NB4 (cell line): ENCODE measurements around the gene ERGIC1.

Experiments used
- POLR2A ChIP-seq: IDR thresholded peaks from 2 replicates; pipeline ENCODE4 v1.6.1; 2011; ENCODE audit warnings: mild to moderate bottlenecking; ENCODE audit not compliant: insufficient read length; ENCODE audit errors: extremely low read depth
- TF ChIP-seq, protein P1 (sequence below): IDR thresholded peaks from one replicate; pipeline ENCODE4 v1.5.1; 2012; ENCODE audit warnings: low read depth, low read length
- TF ChIP-seq, protein P2 (sequence below): IDR thresholded peaks from 2 replicates; pipeline ENCODE4 v1.6.1; 2011; ENCODE audit warnings: low read depth, low read length

DNA sequence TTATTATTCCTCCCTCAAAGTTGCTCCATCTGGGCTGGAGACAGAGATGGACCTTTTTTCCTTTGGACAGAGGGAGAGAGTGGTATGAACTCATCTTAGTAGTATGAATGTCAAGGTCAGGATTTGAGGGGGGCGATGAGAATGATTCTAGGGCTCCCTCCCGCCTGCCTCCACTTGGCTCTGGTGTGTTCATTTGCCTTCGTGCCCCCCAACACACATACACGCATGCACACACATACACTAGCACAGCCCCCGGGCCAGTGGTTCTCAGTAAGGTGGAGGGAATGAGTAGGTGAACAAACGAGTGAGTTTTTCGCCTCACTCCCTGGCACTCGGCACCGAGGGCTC is 44.5 kb downstream of the ERGIC1 start:
- TF ChIP-seq, protein P1, sequence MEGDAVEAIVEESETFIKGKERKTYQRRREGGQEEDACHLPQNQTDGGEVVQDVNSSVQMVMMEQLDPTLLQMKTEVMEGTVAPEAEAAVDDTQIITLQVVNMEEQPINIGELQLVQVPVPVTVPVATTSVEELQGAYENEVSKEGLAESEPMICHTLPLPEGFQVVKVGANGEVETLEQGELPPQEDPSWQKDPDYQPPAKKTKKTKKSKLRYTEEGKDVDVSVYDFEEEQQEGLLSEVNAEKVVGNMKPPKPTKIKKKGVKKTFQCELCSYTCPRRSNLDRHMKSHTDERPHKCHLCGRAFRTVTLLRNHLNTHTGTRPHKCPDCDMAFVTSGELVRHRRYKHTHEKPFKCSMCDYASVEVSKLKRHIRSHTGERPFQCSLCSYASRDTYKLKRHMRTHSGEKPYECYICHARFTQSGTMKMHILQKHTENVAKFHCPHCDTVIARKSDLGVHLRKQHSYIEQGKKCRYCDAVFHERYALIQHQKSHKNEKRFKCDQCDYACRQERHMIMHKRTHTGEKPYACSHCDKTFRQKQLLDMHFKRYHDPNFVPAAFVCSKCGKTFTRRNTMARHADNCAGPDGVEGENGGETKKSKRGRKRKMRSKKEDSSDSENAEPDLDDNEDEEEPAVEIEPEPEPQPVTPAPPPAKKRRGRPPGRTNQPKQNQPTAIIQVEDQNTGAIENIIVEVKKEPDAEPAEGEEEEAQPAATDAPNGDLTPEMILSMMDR, result no peak
- TF ChIP-seq, protein P2, sequence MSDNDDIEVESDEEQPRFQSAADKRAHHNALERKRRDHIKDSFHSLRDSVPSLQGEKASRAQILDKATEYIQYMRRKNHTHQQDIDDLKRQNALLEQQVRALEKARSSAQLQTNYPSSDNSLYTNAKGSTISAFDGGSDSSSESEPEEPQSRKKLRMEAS, result no peak
- TF ChIP-seq POLR2A, result no peak
